GM21737 (cell line): Measurements from ENCODE around the gene EPS15.
"Not testable (repeated sequence)": the region's sequence is repeated elsewhere in the genome, so short reads cannot be mapped to it uniquely, and the experiment has no call there.

Source experiments
- ATAC-seq: cut with Tn5 transposase; IDR thresholded peaks from one replicate; pipeline ENCODE4 v1.9.1; 2021; ENCODE audit warnings: mild to moderate bottlenecking, moderate library complexity; ENCODE audit not compliant: unreplicated experiment

Gene EPS15

DNA sequence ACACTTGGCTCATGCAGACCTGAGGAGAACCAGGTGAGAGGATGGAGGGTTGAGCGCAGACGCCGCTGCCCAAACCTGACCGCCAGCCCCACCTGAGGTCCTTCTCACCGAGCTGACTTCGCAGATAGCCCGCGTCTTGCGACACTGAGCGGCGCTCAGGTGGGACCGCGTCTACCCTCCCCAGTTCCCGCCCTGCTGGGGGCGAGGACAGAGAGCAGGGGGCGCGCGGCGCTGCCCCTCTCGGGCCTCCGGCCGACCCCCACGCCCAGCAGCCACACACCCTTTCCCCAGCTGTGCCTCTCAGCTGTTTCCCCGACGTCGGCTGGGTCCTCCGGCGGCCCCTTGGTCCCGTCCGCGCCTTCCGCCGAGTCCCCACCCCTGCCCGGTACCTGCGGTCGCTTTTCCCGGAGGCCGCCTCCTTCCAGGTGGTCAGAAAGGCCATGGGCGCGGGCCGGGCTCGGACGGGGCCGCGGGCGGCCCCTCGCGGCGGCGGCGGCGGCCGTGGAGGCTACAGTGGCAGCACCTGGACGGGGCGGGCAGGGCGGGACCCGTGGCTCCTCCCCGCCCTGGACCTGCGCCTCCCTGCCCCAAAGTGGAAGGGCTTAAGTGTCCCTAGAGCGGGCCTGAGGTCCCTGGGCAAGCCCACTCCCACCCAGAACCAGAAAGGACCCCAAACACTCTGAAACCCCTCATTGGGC is 174.3 kb downstream of the EPS15 start:
- ATAC-seq, result no peak

GRCh38 chr1:51344276-51344601 is 174.8 kb downstream of the EPS15 start:
- ATAC-seq, result no peak

- ATAC-seq, result no peak
These were observed 175.4 kb downstream of the EPS15 start for GRCh38 chr1:51343624-51344023.

GRCh38 chr1:51342591-51343206 is 176.4 kb downstream of the EPS15 start:
- ATAC-seq, result no peak

DNA sequence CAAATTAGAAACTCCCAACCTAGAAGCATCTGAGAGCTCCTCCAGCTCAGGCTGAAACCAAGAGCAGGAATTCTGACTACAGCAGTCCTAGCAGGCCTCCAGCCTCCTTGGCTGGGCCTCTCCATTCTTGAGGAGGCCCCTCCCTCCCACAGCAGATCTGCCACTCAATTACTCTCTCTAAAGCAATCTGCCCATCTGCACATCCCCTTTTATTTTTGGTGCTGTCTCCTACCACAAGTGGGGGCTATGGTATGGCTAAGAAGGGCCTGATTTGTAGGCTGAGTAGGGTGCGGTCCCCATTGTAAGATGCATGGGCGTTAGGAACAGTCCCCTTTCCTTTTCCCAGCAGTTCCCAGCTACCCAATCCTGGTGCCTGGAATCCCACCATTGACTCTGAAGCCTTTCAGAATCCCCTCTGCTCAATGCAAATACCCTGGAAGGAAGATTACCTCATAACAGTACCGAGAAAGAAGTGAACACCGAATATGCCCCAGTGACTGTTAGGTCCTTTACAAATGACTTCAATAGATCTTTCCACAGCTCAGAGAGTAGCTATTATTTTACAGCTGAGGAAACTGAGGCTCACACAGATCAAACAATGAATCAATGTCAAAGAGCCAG is 177.1 kb downstream of the EPS15 start:
- no peak for ATAC-seq

DNA sequence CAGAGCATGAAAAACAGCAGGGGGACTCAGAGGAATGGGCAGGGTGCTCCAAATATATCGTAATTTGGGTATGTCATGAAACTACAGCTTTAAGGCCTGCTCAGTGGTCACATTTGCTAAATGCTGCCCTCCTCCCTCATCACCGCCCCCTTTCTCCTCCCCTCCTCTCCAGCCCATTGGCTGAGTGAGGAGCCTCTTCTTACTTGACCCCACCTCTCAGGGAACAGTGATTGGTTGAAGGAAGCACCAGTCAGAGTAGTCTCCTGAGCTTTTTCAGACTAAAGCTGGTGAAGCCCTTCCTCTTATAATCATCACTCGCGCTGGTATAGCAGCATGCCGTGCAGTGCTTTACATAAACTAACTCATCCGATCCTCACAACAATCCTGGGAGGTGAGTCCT is 178.7 kb downstream of the EPS15 start:
- ATAC-seq, result no peak

DNA sequence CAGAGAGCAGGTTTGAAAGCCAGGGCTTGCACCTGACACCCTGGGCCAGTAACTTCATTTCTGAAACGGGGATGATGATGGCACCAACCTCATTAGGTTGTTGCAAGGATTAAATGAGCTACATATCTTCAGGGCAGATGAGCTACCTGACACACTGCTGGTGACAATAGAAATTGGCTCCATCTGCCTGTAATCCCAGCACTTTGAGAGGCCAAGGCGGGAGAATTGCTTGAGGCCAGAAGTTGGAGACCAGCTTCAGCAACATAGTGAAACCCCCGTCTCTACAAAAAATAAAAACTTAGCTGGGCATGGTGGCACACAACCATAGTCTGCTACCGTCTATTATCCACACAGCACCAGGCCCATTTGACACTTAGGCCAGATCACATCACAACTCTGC is 182.4 kb downstream of the EPS15 start:
- no peak for ATAC-seq

DNA sequence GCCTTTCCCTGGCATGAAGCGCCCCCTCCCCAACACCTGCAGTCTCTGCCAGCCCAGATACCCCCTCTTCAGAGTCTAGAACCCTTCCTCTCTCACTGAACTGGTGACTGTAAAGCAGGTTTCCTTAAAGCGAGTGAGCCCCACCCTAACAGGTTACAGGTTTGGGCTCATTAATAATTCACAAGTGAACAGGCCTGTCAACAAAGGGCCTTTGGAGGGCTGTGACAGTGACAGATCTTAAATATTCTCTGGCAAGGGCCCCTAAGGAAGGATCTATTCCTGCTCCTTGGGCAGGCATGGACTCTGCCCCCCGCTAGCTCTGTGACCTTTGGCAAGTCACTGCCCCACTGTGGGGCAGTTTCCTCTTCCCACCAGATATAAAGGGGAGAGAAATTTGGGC is 183.1 kb downstream of the EPS15 start:
- ATAC-seq, result no peak

DNA sequence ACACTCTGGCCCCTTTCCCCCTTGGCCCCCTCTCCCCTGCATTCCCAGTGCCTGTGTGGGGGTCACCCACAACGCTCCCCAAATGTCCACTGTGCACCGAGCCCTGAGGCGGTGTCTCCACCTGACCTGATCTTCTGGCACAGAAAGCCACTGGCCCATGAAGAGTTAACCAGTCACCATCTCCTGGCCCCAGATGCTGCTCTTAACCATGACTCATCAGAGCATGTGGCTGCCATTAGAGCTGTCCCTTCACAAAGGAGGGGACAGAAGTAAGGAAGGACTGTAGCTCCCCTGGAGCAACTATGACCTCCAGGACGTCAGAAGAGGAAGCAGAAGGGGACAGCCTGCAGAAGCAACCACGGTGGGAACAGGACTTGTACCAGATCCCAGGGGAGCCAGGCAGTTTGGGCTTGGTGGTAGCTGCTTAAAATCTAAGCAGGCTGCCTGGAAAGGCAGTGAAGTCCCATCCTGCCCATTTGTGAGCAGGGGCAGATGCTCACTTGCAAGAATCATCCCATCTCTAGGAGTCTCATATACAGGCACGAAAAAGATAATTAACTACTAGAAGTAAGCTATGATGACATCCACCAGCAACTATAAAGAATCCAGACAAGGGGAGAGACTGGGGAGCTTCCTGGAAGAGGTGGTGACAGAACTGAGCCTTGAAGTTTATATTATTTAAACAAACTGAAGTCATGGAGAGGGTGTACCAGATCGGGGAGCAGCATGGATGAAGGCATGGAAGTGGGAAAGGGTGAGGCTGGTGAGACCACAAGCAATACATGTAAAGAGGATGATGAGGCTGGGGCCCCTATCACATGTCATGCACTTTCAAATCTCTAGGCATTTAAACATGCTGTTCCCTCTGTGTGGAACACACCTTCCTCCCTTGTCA is 187.6 kb downstream of the EPS15 start:
- ATAC-seq, result peak; percentile 45

- ATAC-seq, result no peak
These were observed 188.5 kb downstream of the EPS15 start, which contains the start of gene TTC39A for GRCh38 chr1:51330331-51331201. Gene TTC39A (minus strand): TSS chr1:51330562. CDS start chr1:51330477, 85 bp downstream.

- ATAC-seq, result no peak
These were observed 189.4 kb downstream of the EPS15 start for GRCh38 chr1:51329443-51330325.

- ATAC-seq, result no peak
These were observed 190.1 kb downstream of the EPS15 start for GRCh38 chr1:51328926-51329325.

- ATAC-seq, result no peak
These were observed 190.8 kb downstream of the EPS15 start for GRCh38 chr1:51328279-51328678.

DNA sequence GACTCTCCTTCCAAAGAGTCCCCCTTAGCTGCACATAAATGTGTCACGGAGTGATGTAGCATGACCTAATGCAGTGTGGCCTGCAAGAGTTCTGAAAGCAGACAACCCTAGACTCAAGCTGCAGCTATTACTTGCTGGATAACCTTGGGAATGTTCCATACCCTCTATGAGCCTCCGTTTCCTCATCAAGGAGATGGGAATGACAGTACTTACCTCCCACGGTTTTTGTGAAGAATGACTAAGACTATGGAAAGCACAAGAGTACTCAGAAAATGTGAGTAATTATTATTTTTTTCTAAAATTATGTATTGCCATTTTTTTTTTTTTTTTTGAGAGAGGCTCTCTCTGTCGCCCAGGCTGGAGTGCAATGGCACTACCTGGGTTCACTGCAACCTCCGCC is 191.7 kb downstream of the EPS15 start:
- no peak for ATAC-seq

DNA sequence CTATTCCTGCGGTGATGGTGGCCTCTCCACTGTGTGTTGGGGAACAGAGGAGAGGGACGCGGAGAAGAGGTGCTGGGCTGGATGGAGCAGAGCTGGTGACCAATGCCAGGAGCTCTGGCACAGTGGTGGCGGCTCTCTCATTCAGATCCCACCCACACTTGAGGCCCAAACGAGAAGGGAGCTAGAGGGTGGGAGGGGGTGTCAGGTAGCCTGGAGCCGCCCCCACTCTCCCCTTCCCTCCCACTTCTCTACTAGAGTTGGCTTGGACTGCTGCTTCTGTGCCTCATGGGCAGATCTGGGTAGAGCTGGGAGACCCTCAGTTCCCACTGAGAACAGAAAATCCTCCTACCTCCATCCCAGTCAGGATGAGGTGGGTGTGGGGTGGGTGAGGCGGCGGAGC is 192.2 kb downstream of the EPS15 start:
- no peak for ATAC-seq

- no peak for ATAC-seq
These were observed 192.9 kb downstream of the EPS15 start for GRCh38 chr1:51325878-51326755.

DNA sequence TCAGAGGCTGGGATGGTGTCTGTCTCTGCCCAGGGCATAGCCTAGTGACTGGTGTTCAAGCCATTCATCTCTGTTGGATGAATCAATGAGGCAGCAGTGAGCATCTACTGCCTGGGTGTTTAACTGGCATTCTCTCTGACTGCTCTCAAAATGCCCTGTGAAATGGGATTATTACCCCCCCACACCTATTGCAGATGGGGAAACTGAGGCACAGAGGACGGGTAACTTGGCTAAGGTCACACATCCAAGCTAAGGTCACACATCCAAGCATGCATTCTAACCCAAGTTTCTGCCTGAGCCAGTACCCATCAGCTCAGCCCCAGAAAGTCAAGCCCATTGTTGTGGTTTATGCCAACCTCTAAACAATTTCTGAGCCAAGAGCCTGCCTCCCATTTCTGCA is 193.7 kb downstream of the EPS15 start:
- ATAC-seq, result no peak

GRCh38 chr1:51325011-51325385 is 194.1 kb downstream of the EPS15 start:
- not testable (repeated sequence) for ATAC-seq
